NCI-H345 treated with DMSO at 0.1 percent for 48 hours (cell line): ENCODE data around the gene KCNIP4.

Experiments used
- DNase-seq: peaks from one replicate; lab custom pipeline; 2025; ENCODE audit not compliant: unreplicated experiment; lab: John Stamatoyannopoulos, UW

The KCNIP4 gene

GRCh38 chr4:20883677-20884076 is 1064.9 kb downstream of the KCNIP4 start:
- DNase-seq, result no peak

DNA sequence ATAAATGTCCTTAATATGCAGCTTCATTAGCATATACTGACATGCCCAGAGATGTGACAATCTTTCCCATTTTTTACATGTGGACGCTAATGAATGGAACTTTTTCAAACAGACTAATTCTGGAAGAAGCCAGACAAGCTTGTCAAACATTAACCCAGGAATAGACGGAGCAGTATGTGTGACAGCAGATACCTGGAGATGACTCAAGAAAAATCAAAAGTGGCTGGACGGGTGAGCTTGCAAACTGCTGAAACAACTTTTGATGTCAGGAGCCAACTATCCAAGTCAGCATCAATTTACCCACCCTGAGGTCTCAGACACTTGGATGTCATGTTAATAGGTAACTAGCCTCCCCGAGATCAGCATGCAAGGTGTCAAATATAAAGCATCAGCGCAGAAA is 1065.3 kb downstream of the KCNIP4 start:
- DNase-seq, result no peak

- DNase-seq, result no peak
Measured at GRCh38 chr4:20882500-20882899, 1066.1 kb downstream of the KCNIP4 start.

DNA sequence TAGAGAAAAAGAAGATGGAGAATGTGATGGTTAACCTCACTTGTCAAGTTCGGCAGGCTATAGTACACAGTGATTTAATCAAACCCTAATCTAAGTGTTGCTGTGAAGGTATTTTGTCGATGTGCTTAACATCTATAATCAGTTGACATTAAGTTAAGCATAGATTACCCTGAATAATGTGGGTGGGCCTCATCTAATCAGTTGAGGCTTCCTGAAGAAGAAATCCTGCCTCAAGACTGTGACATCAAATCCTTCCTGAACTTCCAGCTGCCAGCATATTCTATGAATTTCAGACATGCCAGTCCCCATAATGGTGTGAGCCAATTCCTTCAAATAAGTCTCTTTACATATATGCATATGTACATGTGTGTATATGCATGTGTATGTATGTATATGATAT is 1066.9 kb downstream of the KCNIP4 start:
- no peak for DNase-seq

GRCh38 chr4:20878806-20879205 is 1069.8 kb downstream of the KCNIP4 start:
- DNase-seq, result no peak

GRCh38 chr4:20870436-20870835 is 1078.1 kb downstream of the KCNIP4 start:
- no peak for DNase-seq

DNA sequence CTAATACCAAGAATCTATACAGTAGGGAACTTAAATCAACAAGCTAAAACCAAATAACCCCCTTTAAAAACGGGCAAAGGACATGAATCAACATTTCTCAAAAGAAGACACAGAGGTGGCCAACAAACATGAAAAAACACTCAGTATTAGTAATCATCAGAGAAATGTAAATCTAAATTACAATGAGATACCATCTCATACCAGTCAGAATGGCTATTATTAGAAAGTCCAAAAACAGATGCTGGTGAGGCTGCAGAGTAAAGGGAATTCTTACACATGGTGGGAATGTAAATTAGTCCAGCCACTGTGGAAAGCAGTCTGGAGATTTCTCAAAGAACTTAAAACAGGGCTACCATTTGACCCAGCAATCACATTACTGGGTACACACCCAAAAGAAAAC is 1080.5 kb downstream of the KCNIP4 start:
- no peak for DNase-seq

GRCh38 chr4:20860878-20861277 is 1087.7 kb downstream of the KCNIP4 start:
- DNase-seq, result no peak

GRCh38 chr4:20859097-20859781 is 1089.3 kb downstream of the KCNIP4 start:
- DNase-seq, result no peak

- no peak for DNase-seq
Measured at GRCh38 chr4:20857081-20857480, 1091.5 kb downstream of the KCNIP4 start.

DNA sequence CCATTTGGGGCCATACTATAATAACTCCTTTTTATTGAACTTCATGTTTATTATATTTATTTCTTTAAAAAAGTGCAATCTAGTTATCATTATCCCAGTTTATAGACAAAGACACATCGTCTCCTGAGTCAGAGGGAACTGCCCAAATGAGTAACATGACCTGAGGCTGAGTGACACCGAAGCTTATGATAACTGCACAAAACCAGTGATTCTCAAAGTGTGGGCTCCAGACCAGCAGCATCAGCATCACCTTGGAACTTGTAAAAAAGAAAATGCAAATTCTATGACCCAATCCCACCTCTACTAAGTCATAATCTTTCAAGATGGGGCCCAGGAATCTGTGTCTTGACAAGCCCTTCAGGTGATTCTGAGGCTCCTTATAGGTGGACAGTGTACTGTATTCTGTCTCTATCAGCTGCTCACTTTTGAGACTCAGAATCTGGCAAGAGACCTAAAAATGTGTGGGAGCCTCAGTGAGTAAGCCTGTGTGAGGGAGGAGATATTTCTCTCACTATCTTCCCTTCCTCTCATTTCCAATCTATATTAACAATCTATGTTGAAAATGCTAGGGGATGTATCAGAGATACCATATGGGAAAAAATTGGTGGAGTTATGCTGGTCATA is 1101.3 kb downstream of the KCNIP4 start:
- no peak for DNase-seq

DNA sequence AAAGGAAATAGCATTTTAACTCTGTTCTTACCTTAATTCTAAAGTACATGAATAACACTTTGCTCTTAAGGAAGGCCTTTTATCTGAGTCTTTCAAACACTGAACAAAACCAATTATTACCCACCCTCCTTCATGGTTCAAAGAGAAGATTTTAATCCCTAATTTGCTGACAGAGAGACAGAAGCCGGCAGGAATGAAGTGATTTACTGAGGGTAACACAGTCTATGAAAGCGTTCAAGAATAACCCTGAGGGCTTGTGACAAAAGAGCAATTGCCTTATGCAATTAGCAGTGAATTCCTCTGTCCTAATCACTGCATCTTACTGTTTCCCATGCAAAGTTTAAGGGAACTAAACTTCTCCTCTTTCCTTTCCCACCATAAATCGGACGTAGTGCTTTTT is 1104.3 kb downstream of the KCNIP4 start:
- no peak for DNase-seq

- DNase-seq, result no peak
Measured at GRCh38 chr4:20840648-20841190, 1107.9 kb downstream of the KCNIP4 start.

GRCh38 chr4:20839957-20840356 is 1108.6 kb downstream of the KCNIP4 start:
- no peak for DNase-seq

DNA sequence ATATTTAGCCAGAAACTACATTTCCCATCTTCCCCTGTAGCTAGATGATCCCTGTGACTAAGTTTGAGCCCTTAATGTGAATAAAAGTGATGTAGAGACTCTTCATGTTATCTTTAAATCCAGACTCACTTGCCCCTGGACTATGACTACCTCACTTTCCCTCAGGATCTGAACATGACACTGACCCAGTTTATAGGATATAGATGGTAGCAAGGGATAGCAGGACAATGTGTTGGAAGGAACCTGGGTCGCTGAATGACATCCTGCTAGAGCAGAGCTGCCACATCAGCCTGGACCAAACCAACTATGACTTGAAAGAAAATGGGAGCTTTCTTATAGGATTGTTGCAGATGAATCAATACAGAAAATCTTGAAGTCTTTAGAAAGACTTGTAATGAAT is 1110.1 kb downstream of the KCNIP4 start:
- no peak for DNase-seq

DNA sequence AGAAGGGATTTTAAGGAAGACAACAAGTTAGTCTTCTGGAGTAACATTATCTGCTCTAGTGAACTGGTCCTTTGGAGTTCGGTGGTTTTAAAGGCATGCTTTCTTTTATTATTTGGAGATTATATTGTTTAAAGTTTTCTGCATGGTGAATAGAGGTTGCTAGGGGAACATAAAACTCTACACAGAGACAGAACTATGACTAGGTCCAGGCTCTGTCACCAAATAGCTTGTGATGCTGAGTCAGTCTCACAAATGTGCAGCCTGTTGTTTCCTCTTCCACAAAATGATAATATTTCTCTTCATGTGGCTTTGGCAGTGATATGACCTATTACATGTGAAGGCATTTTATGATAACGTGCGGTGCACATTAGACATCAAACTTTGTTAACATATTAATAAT is 1115.7 kb downstream of the KCNIP4 start:
- DNase-seq, result no peak

DNA sequence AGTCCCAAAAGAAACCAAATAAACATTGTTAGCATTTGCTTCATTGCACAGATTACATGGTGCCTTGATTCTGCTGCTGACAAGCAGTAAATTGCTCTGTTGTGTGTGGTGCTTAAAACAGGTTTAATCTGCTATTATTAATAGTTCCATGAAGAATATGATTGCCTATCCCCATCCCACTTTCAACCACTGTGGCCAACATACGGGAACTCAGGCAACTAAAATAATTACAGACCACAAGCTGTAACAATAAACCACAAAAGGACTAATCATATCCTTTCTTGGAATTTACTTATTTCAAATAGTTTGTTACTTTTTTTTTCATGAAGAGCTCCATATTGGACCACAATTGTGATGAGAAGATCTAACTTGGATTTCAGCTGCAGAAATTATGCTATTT is 1116.8 kb downstream of the KCNIP4 start:
- no peak for DNase-seq

DNA sequence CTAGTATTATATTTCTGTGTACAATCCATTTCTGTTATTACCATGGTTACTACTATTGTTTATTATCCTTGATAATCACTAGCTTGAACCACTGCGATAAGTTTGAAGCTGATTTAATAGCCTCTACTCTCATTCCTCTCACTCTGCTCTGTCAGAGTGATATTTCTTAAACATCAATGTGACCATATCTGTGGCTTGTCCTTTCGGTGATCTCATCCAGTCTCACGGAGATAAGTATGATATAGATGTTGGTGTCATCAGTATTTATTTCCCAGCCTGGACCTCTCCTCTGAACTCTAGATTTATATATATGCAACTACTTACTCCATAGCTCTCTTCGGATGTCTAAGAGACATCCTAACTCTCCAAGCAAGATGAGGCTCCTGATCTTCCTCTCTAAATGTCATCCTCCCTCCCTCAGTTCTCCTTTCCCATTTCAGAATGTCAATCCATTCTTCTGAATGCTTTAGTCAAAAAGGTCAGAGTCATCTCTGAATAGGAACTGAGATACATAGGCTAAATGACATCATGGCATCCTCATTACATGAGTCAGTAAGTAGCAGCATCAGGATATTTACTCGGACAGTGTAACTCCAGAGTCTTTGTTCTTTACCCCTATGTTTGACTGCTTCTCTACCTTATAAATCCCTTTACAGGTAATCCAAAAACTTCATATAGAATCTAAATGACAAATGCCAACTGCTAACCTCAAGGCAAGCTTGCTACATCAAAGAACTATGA is 1118.8 kb downstream of the KCNIP4 start:
- DNase-seq, result no peak

DNA sequence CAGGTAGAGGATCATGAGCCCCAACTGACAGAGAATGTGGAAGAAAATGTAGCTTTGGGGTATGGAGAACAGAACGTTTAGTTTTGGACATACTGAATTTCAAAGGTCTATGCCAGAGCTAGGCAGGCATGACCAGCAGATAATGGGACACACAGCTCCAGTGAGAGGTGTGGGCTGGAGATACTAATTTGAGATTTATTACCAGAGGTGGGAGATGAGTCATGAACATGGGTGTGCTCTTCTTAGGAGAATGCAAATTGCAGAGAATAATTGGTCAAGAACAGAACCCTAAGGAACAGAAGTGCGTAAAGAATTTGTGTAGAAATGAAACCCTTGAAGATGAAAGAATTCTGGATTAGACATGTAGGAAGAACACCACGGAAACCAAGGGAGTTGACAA is 1123.1 kb downstream of the KCNIP4 start:
- DNase-seq, result no peak

DNA sequence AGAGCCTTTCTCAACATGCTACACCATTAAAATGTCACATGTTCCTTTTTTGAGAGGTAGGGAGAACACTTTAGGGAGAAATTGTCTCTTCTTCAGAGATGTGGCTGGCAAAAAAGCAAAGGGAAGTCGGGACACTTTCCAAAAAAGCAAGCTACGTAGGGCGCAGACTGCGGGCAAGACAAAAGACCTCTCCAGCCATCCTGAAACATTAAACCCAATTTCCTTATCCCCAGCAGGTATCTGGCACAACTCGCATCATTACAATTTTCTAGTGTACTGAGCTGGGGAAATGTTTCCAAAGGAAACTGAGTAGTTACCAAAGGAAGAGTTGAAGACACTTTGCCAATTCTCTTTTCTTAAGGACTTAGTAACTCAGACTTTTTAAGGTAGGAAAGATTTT is 1132.3 kb downstream of the KCNIP4 start:
- no peak for DNase-seq

GRCh38 chr4:20813700-20814099 is 1134.9 kb downstream of the KCNIP4 start:
- DNase-seq, result no peak

GRCh38 chr4:20809812-20810211 is 1138.8 kb downstream of the KCNIP4 start:
- no peak for DNase-seq
